K562 (cell line): Measurements from ENCODE around the gene SAMM50. TPM values are rescaled to one million over a fixed set of nuclear protein-coding genes. Genes with fewer than 3 reads are reported as not detected.

Experiments
- AFF1 ChIP-seq, 2 experiments: fragments of 450-650 bp; IDR thresholded peaks; 2 replicates each; pipeline ENCODE4 v1.6.1; 2018; ENCODE audit warnings: mild to moderate bottlenecking in 2 of 2, low read depth in 1 of 2; ENCODE audit not compliant: partially characterized antibody in 2 of 2
- CREBBP ChIP-seq: IDR thresholded peaks from one replicate; pipeline ENCODE4 v1.6.1; 2012; ENCODE audit warnings: low read depth, mild to moderate bottlenecking, control low read depth, inconsistent platforms, low read length
- CREM ChIP-seq: IDR thresholded peaks from 2 replicates; pipeline ENCODE4 v1.6.1; 2014; ENCODE audit warnings: antibody characterized with exemption, low read depth
- ELF1 ChIP-seq: fragments of 200-800 bp; sonication (Bioruptor generic); IDR thresholded peaks from 2 replicates; pipeline ENCODE4 v1.6.1; 2016; ENCODE audit warnings: missing genetic modification characterization, missing compliant biosample characterization
- EP400 ChIP-seq: fragments of 450-650 bp; IDR thresholded peaks from 2 replicates; pipeline ENCODE4 v1.6.1; 2017; ENCODE audit warnings: antibody characterized with exemption, mild to moderate bottlenecking, moderate library complexity
- GABPA ChIP-seq: fragments of 200-800 bp; sonication (Bioruptor generic); conservative IDR thresholded peaks from 2 replicates; pipeline ENCODE4 v1.6.1; 2016; ENCODE audit warnings: low read depth, missing genetic modification characterization, missing compliant biosample characterization
- GTF2B ChIP-seq: IDR thresholded peaks from 2 replicates; pipeline ENCODE4 v1.6.1; 2011; ENCODE audit not compliant: insufficient read length; ENCODE audit errors: extremely low read depth
- KLF10 ChIP-seq: fragments of 250-450 bp; sonication (Bioruptor Pico); IDR thresholded peaks from 2 replicates; pipeline ENCODE4 v1.6.1; 2021; ENCODE audit warnings: matching md5 sums
- MLLT1 ChIP-seq, 2 experiments: fragments of 450-650 bp; IDR thresholded peaks; 2 replicates each; pipeline ENCODE4 v1.6.1; 2016
- MYC ChIP-seq, 2 experiments: fragments of 250-450 bp in 1 of 2; sonication (Bioruptor Pico) in 1 of 2; IDR thresholded peaks; 2 replicates each; pipeline versions ENCODE4 v1.5.1 to v1.6.1; 2012 to 2021; ENCODE audit warnings: low read depth in 2 of 2, borderline replicate concordance in 1 of 2, improper control_type of control experiment in 1 of 2, low read length in 1 of 2, mild to moderate bottlenecking in 1 of 2, moderate library complexity in 1 of 2
- NCOA1 ChIP-seq: fragments of 450-650 bp; IDR thresholded peaks from 2 replicates; pipeline ENCODE4 v1.6.1; 2016; ENCODE audit warnings: low read depth
- PHB ChIP-seq: fragments of 250-450 bp; sonication (Bioruptor Pico); IDR thresholded peaks from 2 replicates; pipeline ENCODE4 v1.5.0; 2021
- POU5F1 ChIP-seq: fragments of 150-350 bp; IDR thresholded peaks from 2 replicates; pipeline ENCODE4 v1.6.1; 2014; ENCODE audit warnings: borderline replicate concordance, low read length, low read depth, mild to moderate bottlenecking; ENCODE audit not compliant: partially characterized antibody
- RCOR1 ChIP-seq, 2 experiments: IDR thresholded peaks; 2 replicates each; pipeline ENCODE4 v1.6.1; 2012; ENCODE audit warnings: low read depth in 2 of 2, low read length in 2 of 2, borderline replicate concordance in 1 of 2, improper control_type of control experiment in 1 of 2
- ZBTB33 ChIP-seq: sonication (generic); formaldehyde crosslinking; IDR thresholded peaks from 2 replicates; pipeline ENCODE4 v1.8.1; 2023; ENCODE audit warnings: mild to moderate bottlenecking, missing genetic modification reagents
- ZNF165 ChIP-seq: fragments of 250-450 bp; sonication (Bioruptor Pico); IDR thresholded peaks from 2 replicates; pipeline ENCODE4 v1.4.0; 2020; ENCODE audit warnings: borderline replicate concordance
- ZNF253 ChIP-seq: fragments of 250-450 bp; sonication (Bioruptor Pico); conservative IDR thresholded peaks from 2 replicates; pipeline ENCODE4 v1.6.1; 2021; ENCODE audit warnings: mild to moderate bottlenecking
- ZNF644 ChIP-seq: fragments of 200-800 bp; sonication (Bioruptor generic); IDR thresholded peaks from 2 replicates; pipeline ENCODE4 v1.6.1; 2016; ENCODE audit warnings: low read depth, missing genetic modification characterization, missing compliant biosample characterization
- polyA plus RNA-seq, 8 experiments: library from polyadenylated mRNA; depleted of rRNA in 4 of 8; stranded (reverse) in 5 of 8; unstranded in 3 of 8; fragments of >200 nt; fragmentation: Nextera tagmentation in 2 of 8; fragmentation: Illumina TruSeq in 1 of 8; extraction: Ambion mirVana in 2 of 8; extraction: Trizol in 1 of 8; gene quantifications; 2 replicates each; pipeline versions ENCODE4 v1.2.1 to v1.2.3, GENCODE V29; 2011 to 2014; ENCODE audit warnings: inconsistent platforms in 1 of 8, missing spikeins in 1 of 8
- total RNA-seq, 7 experiments: library from RNA; depleted of rRNA in 6 of 7; stranded (reverse); fragments of >200 nt in 6 of 7; fragmentation: Illumina TruSeq in 2 of 7; extraction: Trizol in 2 of 7; gene quantifications; 2 replicates each; pipeline versions ENCODE4 v1.2.1 to v1.2.3, GENCODE V29; 2011 to 2021; ENCODE audit warnings: low replicate concordance in 1 of 7

Gene SAMM50
- total and polyA plus RNA-seq, 9 of the 15 experiments (the other 6 are each of a cell fraction or from before 2014, with no cell fraction given): 14.6 to 49.3 (median 38.1) TPM

- no peak for TF ChIP-seq MLLT1 (IDR thresholded peaks at IDR 0.05)
- 0 out of 2 replicates have a peak, but pooled peaks have one; percentile 29 for TF ChIP-seq MYC (IDR thresholded peaks at IDR 0.05; ENCODE audit: low read depth, low read length)
- no peak for TF ChIP-seq MYC (CRISPR knock-in tag; IDR thresholded peaks at IDR 0.05; ENCODE audit: borderline replicate concordance, low read depth)
- TF ChIP-seq ZNF644: no peak
- TF ChIP-seq CREBBP: no peak
- TF ChIP-seq ZNF165 (CRISPR knock-in tag): no peak
- peak; percentile 68 for TF ChIP-seq CREM
- no peak for TF ChIP-seq NCOA1
- TF ChIP-seq ZBTB33 (CRISPR knock-in tag): no peak
- TF ChIP-seq RCOR1 (IDR thresholded peaks at IDR 0.05; ENCODE audit: borderline replicate concordance in 1 of 2, low read depth in 2 of 2, low read length in 2 of 2): peak in 1 of 2 experiments; percentile 8; a peak in 1 of 4 replicates
- TF ChIP-seq ZNF253 (CRISPR knock-in tag): no peak
- TF ChIP-seq PHB: no peak
- TF ChIP-seq POU5F1: no peak
- TF ChIP-seq GABPA (tag): peak; percentile 49
- 0 out of 2 replicates have a peak, but pooled peaks have one; percentile 33 for TF ChIP-seq ELF1 (tag)
- TF ChIP-seq EP400: 0 out of 2 replicates have a peak, but pooled peaks have one; percentile 38
- TF ChIP-seq AFF1 (IDR thresholded peaks at IDR 0.05; ENCODE audit: low read depth in 1 of 2, partially characterized antibody in 2 of 2): no peak
- no peak for TF ChIP-seq KLF10 (CRISPR knock-in tag)
- no peak for TF ChIP-seq GTF2B
These were observed 71.6 kb downstream of the SAMM50 start (continued) for GRCh38 chr22:44026630-44027511.
